ENCODE measurements around the gene TTC9B. TPM values are rescaled to one million over a fixed set of nuclear protein-coding genes. Genes with fewer than 3 reads are reported as not detected.

TTC9B gene
- total and polyA plus RNA-seq, 8 donors: 0.11 to 0.20 (median 0.15) TPM; not detected in 2

GRCh38 chr19:40245506-40246128 is 27.4 kb upstream of the TTC9B start:
- Histone ChIP-seq H3K9me3 (no peaks in the 10 kb centered on the region), H3K36me3 (peaks cover 0 to 41% of the 10 kb centered on the region in 2 donors), H3K27me3 (no peaks in the 10 kb centered on the region), H3K27ac (no peak overlapping the region), H3K4me3 (no peak overlapping the region), H3K4me1 (peaks cover 0 to 14% of the 10 kb centered on the region in 2 donors)
- DNase-seq: peak in 1 of 4 donors; percentile 24
- TF ChIP-seq CTCF (IDR thresholded peaks at IDR 0.05): no peak
- intact Hi-C loops (cut with DNase I): no loop called here
- ATAC-seq: no peak

- no peak for TF ChIP-seq CTCF (IDR thresholded peaks at IDR 0.05)
- peak in 1 of 4 donors; percentile 53 for DNase-seq
- no peak overlapping the region for H3K4me3 ChIP-seq
- peaks cover 0 to 43% of the 10 kb centered on the region in 2 donors for H3K36me3 ChIP-seq
- no peak for ATAC-seq
- no peak overlapping the region for H3K27ac ChIP-seq
- no peaks in the 10 kb centered on the region for H3K9me3 ChIP-seq
- H3K4me1 ChIP-seq: peaks cover 0 to 14% of the 10 kb centered on the region in 2 donors
- H3K27me3 ChIP-seq: no peaks in the 10 kb centered on the region
- intact Hi-C loops (cut with DNase I): no loop called here
These were observed 26.6 kb upstream of the TTC9B start for GRCh38 chr19:40244579-40245317.

GRCh38 chr19:40243181-40243580 is 25.0 kb upstream of the TTC9B start:
- ATAC-seq (no peak), DNase-seq (peak in 1 of 4 donors; percentile 43)
- Histone ChIP-seq H3K4me1 (peaks cover 0 to 14% of the 10 kb centered on the region in 2 donors), H3K27me3 (no peaks in the 10 kb centered on the region), H3K36me3 (peaks cover 0 to 50% of the 10 kb centered on the region in 2 donors), H3K9me3 (no peaks in the 10 kb centered on the region), H3K4me3 (no peak overlapping the region), H3K27ac (no peak overlapping the region)
- intact Hi-C loops (cut with DNase I): no loop called here
- no peak for TF ChIP-seq CTCF (IDR thresholded peaks at IDR 0.05)

- peak overlapping the region in 1 of 2 donors; percentile 55 for H3K27ac ChIP-seq
- no peak for TF ChIP-seq CTCF (IDR thresholded peaks at IDR 0.05)
- ATAC-seq (no peak), DNase-seq (peak in 1 of 4 donors; percentile 30)
- no peaks in the 10 kb centered on the region for H3K9me3 ChIP-seq
- no peak overlapping the region for H3K4me3 ChIP-seq
- H3K36me3 ChIP-seq: peaks cover 0 to 53% of the 10 kb centered on the region in 2 donors
- no peaks in the 10 kb centered on the region for H3K27me3 ChIP-seq
- intact Hi-C loops (cut with DNase I): no loop called here
- H3K4me1 ChIP-seq: peaks cover 0 to 14% of the 10 kb centered on the region in 2 donors
These were observed 24.3 kb upstream of the TTC9B start for GRCh38 chr19:40242480-40242879.

- intact Hi-C loops (cut with DNase I): no loop called here
- Histone ChIP-seq H3K27me3 (no peaks in the 10 kb centered on the region), H3K36me3 (peaks cover 0 to 59% of the 10 kb centered on the region in 2 donors), H3K4me1 (peaks cover 0 to 14% of the 10 kb centered on the region in 2 donors), H3K27ac (peak overlapping the region in 1 of 2 donors; percentile 55), H3K4me3 (no peak overlapping the region), H3K9me3 (no peaks in the 10 kb centered on the region)
- TF ChIP-seq CTCF (IDR thresholded peaks at IDR 0.05): no peak
- DNase-seq (peak in 2 of 4 donors; percentile 62 to 66), ATAC-seq (peak; percentile 49)
These were observed 23.7 kb upstream of the TTC9B start for GRCh38 chr19:40241809-40242384.

Measured in left lung (tissue), 10 donors.